HepG2 (cell line): ENCODE results near the gene TSPAN17. TPM values are rescaled to one million over a fixed set of nuclear protein-coding genes. Genes with fewer than 3 reads are reported as not detected.
A peak's percentile ranks its signal among the peaks of the same experiment; 100 is the strongest.

Source experiments
- ATAC-seq: fragments of 200-7000 bp; cut with Tn5 transposase; 3 replicates; pipeline ENCODE4 v1.9.1; 2020; ENCODE audit warnings: mild to moderate bottlenecking, moderate library complexity
- BruUV-seq: library from RNA; stranded (reverse); fragments of 400-500 nt; replicated peaks from 2 replicates; lab custom pipeline; 2021; lab: Mats Ljungman, UMichigan
- CTCF ChIA-PET: fragments of 300-600 bp; formaldehyde crosslinking; extraction: SDS; loops from one replicate; lab custom pipeline; 2021; ENCODE audit warnings: low total read pairs, inconsistent platforms, low intra/inter-chr PET ratio; lab: Yijun Ruan, JAX
- POLR2A ChIA-PET: fragments of 350-600 bp; sonication (Branson Sonifier 250); formaldehyde crosslinking; loops from one replicate; lab custom pipeline; 2020; ENCODE audit warnings: antibody characterized with exemption, inconsistent platforms; lab: Yijun Ruan, JAX
- DNase-seq: peaks from one replicate; pipeline ENCODE4 v3.0.0-alpha.2; 2015; ENCODE audit warnings: low spot score
- FAIRE-seq: peaks from 3 replicates; lab custom pipeline; 2011; peaks lifted over from hg19 to GRCh38; lab: Jason Lieb, UNC
- H2AFZ ChIP-seq: one replicate; pipeline ENCODE4 v1.6.1; 2011; ENCODE audit warnings: low read length, inconsistent platforms
- H3K27ac ChIP-seq: fragments of 300-600 bp; 3 replicates; pipeline ENCODE4 v1.8.0; 2011; ENCODE audit warnings: mixed run types, mild to moderate bottlenecking, mixed read lengths, low read length, inconsistent platforms; ENCODE audit not compliant: insufficient read depth; ENCODE audit errors: extremely low read length
- H3K27me3 ChIP-seq, 2 experiments: fragments of 200-600 bp in 1 of 2; 2 replicates in 1 of 2; 3 replicates in 1 of 2; pipeline versions ENCODE4 v1.6.0 to v1.8.0; 2011; ENCODE audit warnings: low read length in 2 of 2, mild to moderate bottlenecking in 2 of 2, moderate library complexity in 2 of 2, inconsistent platforms in 1 of 2; ENCODE audit not compliant: insufficient read depth in 2 of 2, control insufficient read depth in 1 of 2
- H3K36me3 ChIP-seq, 2 experiments: fragments of 200-600 bp in 1 of 2; replicated peaks in 1 of 2; 2 replicates in 1 of 2; 3 replicates in 1 of 2; pipeline versions ENCODE4 v1.5.1 to v1.8.0; 2011; ENCODE audit warnings: low read length in 2 of 2, inconsistent platforms in 1 of 2; ENCODE audit not compliant: insufficient read depth in 2 of 2, control insufficient read depth in 1 of 2
- H3K4me1 ChIP-seq: 2 replicates; pipeline ENCODE4 v1.5.1; 2012; ENCODE audit warnings: low read length, inconsistent platforms; ENCODE audit not compliant: insufficient read depth
- H3K4me2 ChIP-seq: 2 replicates; pipeline ENCODE4 v1.6.0; 2011; ENCODE audit warnings: low read depth, low read length, inconsistent platforms
- H3K4me3 ChIP-seq, 3 experiments: fragments of 200-600 bp in 1 of 3; sonication (generic), shearing (Covaris generic) in 1 of 3; replicated peaks in 1 of 3; 2 replicates each; pipeline ENCODE4 v1.5.1; 2011 to 2016; ENCODE audit warnings: low read length in 3 of 3, inconsistent platforms in 2 of 3, low read depth in 2 of 3, mild to moderate bottlenecking in 2 of 3, control low read depth in 1 of 3, mixed read lengths in 1 of 3; ENCODE audit not compliant: insufficient read depth in 1 of 3
- H3K79me2 ChIP-seq: one replicate; pipeline ENCODE4 v1.6.1; 2011; ENCODE audit warnings: low read length, inconsistent platforms; ENCODE audit not compliant: insufficient read depth
- H3K9ac ChIP-seq: 2 replicates; pipeline ENCODE4 v1.6.0; 2011; ENCODE audit warnings: mild to moderate bottlenecking, low read depth, low read length, inconsistent platforms; ENCODE audit not compliant: insufficient read depth
- H3K9me3 ChIP-seq: 2 replicates; pipeline ENCODE4 v1.5.1; 2012; ENCODE audit warnings: mild to moderate bottlenecking, low read length
- H4K20me1 ChIP-seq: 2 replicates; pipeline ENCODE4 v1.6.0; 2011; ENCODE audit warnings: inconsistent platforms, mild to moderate bottlenecking, low read length, moderate library complexity; ENCODE audit not compliant: insufficient read depth
- CBX1 ChIP-seq: IDR thresholded peaks from one replicate; pipeline ENCODE4 v1.6.1; 2016; ENCODE audit warnings: antibody characterized with exemption, low read depth
- CBX5 ChIP-seq: sonication (generic); formaldehyde crosslinking; IDR thresholded peaks from 2 replicates; pipeline ENCODE4 v1.4.0; 2020; ENCODE audit warnings: missing genetic modification reagents, borderline replicate concordance
- DPF2 ChIP-seq: sonication (generic); formaldehyde crosslinking; IDR thresholded peaks from 2 replicates; pipeline ENCODE4 v1.4.0; 2020; ENCODE audit warnings: mild to moderate bottlenecking, low read depth, missing genetic modification reagents, borderline replicate concordance
- EEA1 ChIP-seq: sonication (generic); formaldehyde crosslinking; IDR thresholded peaks from 2 replicates; pipeline ENCODE4 v1.5.1; 2020; ENCODE audit warnings: mild to moderate bottlenecking, missing genetic modification reagents, borderline replicate concordance
- HOXA9 ChIP-seq: sonication (generic); formaldehyde crosslinking; IDR thresholded peaks from 2 replicates; pipeline ENCODE4 v1.8.1; 2022; ENCODE audit warnings: missing genetic modification reagents, mild to moderate bottlenecking, moderate library complexity, borderline replicate concordance
- KMT2A ChIP-seq: sonication (generic); formaldehyde crosslinking; IDR thresholded peaks from 2 replicates; pipeline ENCODE4 v1.4.0; 2020; ENCODE audit warnings: missing genetic modification reagents
- MEIS1 ChIP-seq: sonication (generic); formaldehyde crosslinking; IDR thresholded peaks from 2 replicates; pipeline ENCODE4 v1.9.0; 2021; ENCODE audit warnings: mild to moderate bottlenecking, missing genetic modification reagents, moderate library complexity, borderline replicate concordance
- NFIC ChIP-seq: IDR thresholded peaks from 2 replicates; pipeline ENCODE4 v1.6.1; 2012; ENCODE audit warnings: mild to moderate bottlenecking, low read length, inconsistent platforms
- PITX1 ChIP-seq: sonication (generic); formaldehyde crosslinking; IDR thresholded peaks from 2 replicates; pipeline ENCODE4 v1.5.1; 2020; ENCODE audit warnings: mild to moderate bottlenecking, missing genetic modification reagents
- POGZ ChIP-seq: sonication (generic); formaldehyde crosslinking; IDR thresholded peaks from 2 replicates; pipeline ENCODE4 v1.4.0; 2020; ENCODE audit warnings: mild to moderate bottlenecking, missing genetic modification reagents
- RARA ChIP-seq: IDR thresholded peaks from 2 replicates; pipeline ENCODE4 v1.6.1; 2016; ENCODE audit warnings: missing genetic modification reagents, missing compliant biosample characterization
- RCOR2 ChIP-seq: IDR thresholded peaks from 2 replicates; pipeline ENCODE4 v1.6.1; 2016; ENCODE audit warnings: missing biosample characterization, missing genetic modification reagents
- ZNF333 ChIP-seq: sonication (generic); formaldehyde crosslinking; IDR thresholded peaks from 2 replicates; pipeline ENCODE4 v1.4.0; 2020; ENCODE audit warnings: mild to moderate bottlenecking, missing genetic modification reagents, borderline replicate concordance
- ZNF891 ChIP-seq: sonication (generic); formaldehyde crosslinking; IDR thresholded peaks from 2 replicates; pipeline ENCODE4 v1.5.0; 2020; ENCODE audit warnings: mild to moderate bottlenecking, missing genetic modification reagents
- WGBS: methylation state at CpG from one replicate; pipeline ENCODE4 v1.1.6; 2017; ENCODE audit warnings: low lambda C conversion rate; 5-methylcytosine and 5-hydroxymethylcytosine counted together
- in situ Hi-C: cut with HindIII; loops from 2 replicates; pipeline ENCODE4 v1.10.0; 2017; ENCODE audit warnings: low pct_unique_long_range_greater_than_20kb; ENCODE audit not compliant: extremely low pct_ligation_motif_present
- intact Hi-C: fragments of 100-400 bp; cut with micrococcal nuclease; formaldehyde crosslinking; loops from one replicate; pipeline ENCODE4 v1.10.0; 2022; ENCODE audit not compliant: unreplicated experiment
- polyA plus RNA-seq, 8 experiments: library from polyadenylated mRNA; depleted of rRNA in 3 of 8; stranded (reverse) in 7 of 8; unstranded in 1 of 8; fragments of >200 nt; fragmentation: Illumina TruSeq in 4 of 8; extraction: Trizol in 4 of 8; gene quantifications; 2 replicates each; pipeline versions ENCODE4 v1.2.1 to v1.2.3, GENCODE V29; 2011 to 2016; ENCODE audit warnings: low read depth in 4 of 8, missing spikeins in 1 of 8, mixed read lengths in 1 of 8; ENCODE audit not compliant: insufficient read depth in 1 of 8
- total RNA-seq, 5 experiments: library from RNA; depleted of rRNA; stranded (reverse); fragments of >200 nt; fragmentation: Illumina TruSeq; extraction: Trizol; gene quantifications; 2 replicates each; pipeline ENCODE4 v1.2.3, GENCODE V29; 2016; ENCODE audit warnings: low read depth in 1 of 5
- TF ChIP-seq, protein P1 (sequence below): sonication (generic); formaldehyde crosslinking; IDR thresholded peaks from 2 replicates; pipeline ENCODE4 v1.5.0; 2020; ENCODE audit warnings: mild to moderate bottlenecking, missing genetic modification reagents
- TF ChIP-seq, protein P2 (sequence below): fragments of 450-650 bp; IDR thresholded peaks from 2 replicates; pipeline ENCODE4 v1.6.1; 2016
- TF ChIP-seq, protein P3 (sequence below): sonication (generic); formaldehyde crosslinking; IDR thresholded peaks from 2 replicates; pipeline ENCODE4 v1.5.1; 2020; ENCODE audit warnings: missing genetic modification reagents, mild to moderate bottlenecking, borderline replicate concordance
- TF ChIP-seq, protein P4 (sequence below): sonication (generic); formaldehyde crosslinking; IDR thresholded peaks from 2 replicates; pipeline ENCODE4 v1.5.0; 2020; ENCODE audit warnings: mild to moderate bottlenecking, missing genetic modification reagents, moderate library complexity
- TF ChIP-seq, protein P5 (sequence below): sonication (generic); formaldehyde crosslinking; IDR thresholded peaks from 2 replicates; pipeline ENCODE4 v1.8.1; 2023; ENCODE audit warnings: mild to moderate bottlenecking, missing genetic modification reagents

The TSPAN17 gene
- total and polyA plus RNA-seq, 2 of the 13 experiments (the other 11 are each of a cell fraction or from before 2014, with no cell fraction given), result 11.5 to 15.0 TPM

DNA sequence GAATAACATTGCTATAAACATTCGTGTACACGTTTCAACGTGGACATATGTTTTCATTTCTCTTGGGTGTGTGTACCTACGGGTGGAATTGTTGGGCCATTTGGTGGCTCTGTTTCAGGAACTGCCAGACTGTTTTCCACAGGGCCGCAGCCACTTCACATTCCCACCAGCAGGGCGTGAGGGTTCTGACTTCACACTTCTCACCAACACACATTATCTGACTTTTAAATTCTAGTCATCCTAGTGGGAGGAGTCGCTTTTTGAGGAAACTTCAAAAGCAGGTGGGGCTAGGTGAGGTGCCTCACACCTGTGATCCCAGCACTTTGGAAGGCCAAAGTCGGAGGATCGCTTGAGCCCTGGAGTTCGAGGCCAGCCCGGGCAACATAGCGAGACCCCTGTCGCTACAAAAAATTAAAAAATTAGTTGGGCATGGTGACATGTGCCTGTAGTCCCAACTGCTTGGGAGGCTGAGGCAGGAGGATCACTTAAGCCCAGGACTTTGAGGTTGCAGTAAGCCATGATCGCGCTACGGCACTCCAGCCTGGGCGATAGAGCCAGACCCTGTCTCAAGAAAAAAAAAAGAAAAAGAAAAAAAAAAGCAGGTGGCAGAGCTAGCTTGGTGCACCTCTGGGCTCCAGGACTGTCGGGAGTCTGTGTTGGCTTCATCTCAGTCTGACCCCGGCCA lies 28.5 kb downstream of the TSPAN17 start:
- peak; percentile 29; the same call in 2 of the 3 replicates for ATAC-seq
- intact Hi-C loops (no loop called here), in situ Hi-C loops (no loop called here)
- ChIA-PET CTCF (no interaction called here), POLR2A (no interaction called here)
- Histone ChIP-seq H3K9ac (no peak overlapping the region), H3K4me2 (peak overlapping the region; percentile 55), H3K36me3 (no peaks in the 10 kb centered on the region), H3K27me3 (peaks cover 4 to 6% of the 10 kb centered on the region in 2 experiments; a peak in 3 of 5 replicates), H3K9me3 (no peaks in the 10 kb centered on the region), H3K79me2 (no peaks in the 10 kb centered on the region), H3K4me1 (peaks cover 39% of the 10 kb centered on the region), H4K20me1 (no peaks in the 10 kb centered on the region), H3K27ac (peak overlapping the region; percentile 12), H3K4me3 (peak overlapping the region in 1 of 3 experiments; percentile 29; a peak in 1 of 6 replicates), H2AFZ (no peak overlapping the region)
- no TSS peak for BruUV-seq
- peak; percentile 42 for DNase-seq
- peak; percentile 56 for FAIRE-seq
- 57% methylated on average over 19 of the region's 19 CpGs for WGBS
- TF ChIP-seq ZNF891 (peak; percentile 44; the same call in 1 of the 2 replicates), CBX5 (no peak), EEA1 (0 out of 2 replicates have a peak, but pooled peaks have one; percentile 39), DPF2 (CRISPR knock-in tag) (no peak), NFIC (no peak), POGZ (CRISPR knock-in tag) (no peak), PITX1 (CRISPR knock-in tag) (no peak), RARA (CRISPR knock-in tag) (no peak), CBX1 (no peak), MEIS1 (CRISPR knock-in tag) (0 out of 2 replicates have a peak, but pooled peaks have one; percentile 28), RCOR2 (CRISPR knock-in tag) (no peak), HOXA9 (CRISPR knock-in tag) (no peak), KMT2A (CRISPR knock-in tag) (no peak), ZNF333 (CRISPR knock-in tag) (no peak)
- TF ChIP-seq, protein P1, sequence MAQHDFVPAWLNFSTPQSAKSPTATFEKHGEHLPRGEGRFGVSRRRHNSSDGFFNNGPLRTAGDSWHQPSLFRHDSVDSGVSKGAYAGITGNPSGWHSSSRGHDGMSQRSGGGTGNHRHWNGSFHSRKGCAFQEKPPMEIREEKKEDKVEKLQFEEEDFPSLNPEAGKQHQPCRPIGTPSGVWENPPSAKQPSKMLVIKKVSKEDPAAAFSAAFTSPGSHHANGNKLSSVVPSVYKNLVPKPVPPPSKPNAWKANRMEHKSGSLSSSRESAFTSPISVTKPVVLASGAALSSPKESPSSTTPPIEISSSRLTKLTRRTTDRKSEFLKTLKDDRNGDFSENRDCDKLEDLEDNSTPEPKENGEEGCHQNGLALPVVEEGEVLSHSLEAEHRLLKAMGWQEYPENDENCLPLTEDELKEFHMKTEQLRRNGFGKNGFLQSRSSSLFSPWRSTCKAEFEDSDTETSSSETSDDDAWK (CRISPR knock-in tag), result no peak
- TF ChIP-seq, protein P2, sequence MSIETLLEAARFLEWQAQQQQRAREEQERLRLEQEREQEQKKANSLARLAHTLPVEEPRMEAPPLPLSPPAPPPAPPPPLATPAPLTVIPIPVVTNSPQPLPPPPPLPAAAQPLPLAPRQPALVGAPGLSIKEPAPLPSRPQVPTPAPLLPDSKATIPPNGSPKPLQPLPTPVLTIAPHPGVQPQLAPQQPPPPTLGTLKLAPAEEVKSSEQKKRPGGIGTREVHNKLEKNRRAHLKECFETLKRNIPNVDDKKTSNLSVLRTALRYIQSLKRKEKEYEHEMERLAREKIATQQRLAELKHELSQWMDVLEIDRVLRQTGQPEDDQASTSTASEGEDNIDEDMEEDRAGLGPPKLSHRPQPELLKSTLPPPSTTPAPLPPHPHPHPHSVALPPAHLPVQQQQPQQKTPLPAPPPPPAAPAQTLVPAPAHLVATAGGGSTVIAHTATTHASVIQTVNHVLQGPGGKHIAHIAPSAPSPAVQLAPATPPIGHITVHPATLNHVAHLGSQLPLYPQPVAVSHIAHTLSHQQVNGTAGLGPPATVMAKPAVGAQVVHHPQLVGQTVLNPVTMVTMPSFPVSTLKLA, result no peak
- TF ChIP-seq, protein P3, sequence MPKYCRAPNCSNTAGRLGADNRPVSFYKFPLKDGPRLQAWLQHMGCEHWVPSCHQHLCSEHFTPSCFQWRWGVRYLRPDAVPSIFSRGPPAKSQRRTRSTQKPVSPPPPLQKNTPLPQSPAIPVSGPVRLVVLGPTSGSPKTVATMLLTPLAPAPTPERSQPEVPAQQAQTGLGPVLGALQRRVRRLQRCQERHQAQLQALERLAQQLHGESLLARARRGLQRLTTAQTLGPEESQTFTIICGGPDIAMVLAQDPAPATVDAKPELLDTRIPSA (CRISPR knock-in tag), result no peak
- TF ChIP-seq, protein P4, sequence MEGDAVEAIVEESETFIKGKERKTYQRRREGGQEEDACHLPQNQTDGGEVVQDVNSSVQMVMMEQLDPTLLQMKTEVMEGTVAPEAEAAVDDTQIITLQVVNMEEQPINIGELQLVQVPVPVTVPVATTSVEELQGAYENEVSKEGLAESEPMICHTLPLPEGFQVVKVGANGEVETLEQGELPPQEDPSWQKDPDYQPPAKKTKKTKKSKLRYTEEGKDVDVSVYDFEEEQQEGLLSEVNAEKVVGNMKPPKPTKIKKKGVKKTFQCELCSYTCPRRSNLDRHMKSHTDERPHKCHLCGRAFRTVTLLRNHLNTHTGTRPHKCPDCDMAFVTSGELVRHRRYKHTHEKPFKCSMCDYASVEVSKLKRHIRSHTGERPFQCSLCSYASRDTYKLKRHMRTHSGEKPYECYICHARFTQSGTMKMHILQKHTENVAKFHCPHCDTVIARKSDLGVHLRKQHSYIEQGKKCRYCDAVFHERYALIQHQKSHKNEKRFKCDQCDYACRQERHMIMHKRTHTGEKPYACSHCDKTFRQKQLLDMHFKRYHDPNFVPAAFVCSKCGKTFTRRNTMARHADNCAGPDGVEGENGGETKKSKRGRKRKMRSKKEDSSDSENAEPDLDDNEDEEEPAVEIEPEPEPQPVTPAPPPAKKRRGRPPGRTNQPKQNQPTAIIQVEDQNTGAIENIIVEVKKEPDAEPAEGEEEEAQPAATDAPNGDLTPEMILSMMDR (CRISPR knock-in tag), result peak; percentile 53
- TF ChIP-seq, protein P5, sequence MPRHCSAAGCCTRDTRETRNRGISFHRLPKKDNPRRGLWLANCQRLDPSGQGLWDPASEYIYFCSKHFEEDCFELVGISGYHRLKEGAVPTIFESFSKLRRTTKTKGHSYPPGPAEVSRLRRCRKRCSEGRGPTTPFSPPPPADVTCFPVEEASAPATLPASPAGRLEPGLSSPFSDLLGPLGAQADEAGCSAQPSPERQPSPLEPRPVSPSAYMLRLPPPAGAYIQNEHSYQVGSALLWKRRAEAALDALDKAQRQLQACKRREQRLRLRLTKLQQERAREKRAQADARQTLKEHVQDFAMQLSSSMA (CRISPR knock-in tag), result no peak
